Measurements from ENCODE around the gene CEPT1. TPM values are rescaled to one million over a fixed set of nuclear protein-coding genes. Genes with fewer than 3 reads are reported as not detected.

Gene CEPT1
- total RNA-seq, 4 donors from 2014 or later: 30.3 to 37.8 (median 32.8) TPM

DNA sequence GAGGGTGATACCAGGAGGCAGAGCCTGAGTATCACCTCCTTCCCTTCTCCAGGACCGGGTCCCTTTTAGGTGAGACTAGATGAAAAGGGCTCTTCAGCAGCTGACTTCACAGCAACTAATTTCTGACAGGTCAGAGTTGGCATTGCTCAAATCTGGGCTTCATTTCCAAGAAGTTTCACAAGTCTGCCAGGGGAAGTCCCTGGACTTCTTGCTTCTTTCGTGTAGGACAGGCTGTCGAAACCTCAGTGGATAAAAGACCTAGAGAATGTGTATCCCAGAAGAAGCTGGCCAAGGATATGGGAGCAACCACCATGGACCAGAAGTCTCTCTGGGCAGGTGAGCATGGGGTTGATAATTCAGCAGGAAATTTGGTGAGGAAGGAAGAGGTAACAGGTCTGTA, 87.4 kb downstream of the CEPT1 start, which contains the start of gene CHI3L2:
Gene CHI3L2 (plus strand): TSS at position 280 of the 400 bp plus-strand sequence. CDS start 17 bp downstream, at position 297.
- DNase-seq (ENCODE audit: low spot score in 2 of 2): peak in 1 of 2 donors; percentile 57
- Histone ChIP-seq H3K27ac (peak within 1 kb of the TSS in 3 of 4 donors; percentile 36 to 73 (median 58)), H3K4me3 (no peak within 1 kb of the TSS), H3K9me3 (no peaks in the 10 kb centered on the region), H3K36me3 (no peaks in the 10 kb centered on the region), H3K4me1 (peaks cover 0 to 33% (median 24%) of the 10 kb centered on the region in 4 donors), H3K27me3 (no peaks in the 10 kb centered on the region)
- TF ChIP-seq, protein P1, sequence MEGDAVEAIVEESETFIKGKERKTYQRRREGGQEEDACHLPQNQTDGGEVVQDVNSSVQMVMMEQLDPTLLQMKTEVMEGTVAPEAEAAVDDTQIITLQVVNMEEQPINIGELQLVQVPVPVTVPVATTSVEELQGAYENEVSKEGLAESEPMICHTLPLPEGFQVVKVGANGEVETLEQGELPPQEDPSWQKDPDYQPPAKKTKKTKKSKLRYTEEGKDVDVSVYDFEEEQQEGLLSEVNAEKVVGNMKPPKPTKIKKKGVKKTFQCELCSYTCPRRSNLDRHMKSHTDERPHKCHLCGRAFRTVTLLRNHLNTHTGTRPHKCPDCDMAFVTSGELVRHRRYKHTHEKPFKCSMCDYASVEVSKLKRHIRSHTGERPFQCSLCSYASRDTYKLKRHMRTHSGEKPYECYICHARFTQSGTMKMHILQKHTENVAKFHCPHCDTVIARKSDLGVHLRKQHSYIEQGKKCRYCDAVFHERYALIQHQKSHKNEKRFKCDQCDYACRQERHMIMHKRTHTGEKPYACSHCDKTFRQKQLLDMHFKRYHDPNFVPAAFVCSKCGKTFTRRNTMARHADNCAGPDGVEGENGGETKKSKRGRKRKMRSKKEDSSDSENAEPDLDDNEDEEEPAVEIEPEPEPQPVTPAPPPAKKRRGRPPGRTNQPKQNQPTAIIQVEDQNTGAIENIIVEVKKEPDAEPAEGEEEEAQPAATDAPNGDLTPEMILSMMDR (IDR thresholded peaks at IDR 0.05): no peak
- peak in 1 of 2 donors; percentile 26 for TF ChIP-seq EP300 (IDR thresholded peaks at IDR 0.05)
- 62 to 82% methylated on average over 3 of the region's 3 CpGs for WGBS, 2 donors

DNA sequence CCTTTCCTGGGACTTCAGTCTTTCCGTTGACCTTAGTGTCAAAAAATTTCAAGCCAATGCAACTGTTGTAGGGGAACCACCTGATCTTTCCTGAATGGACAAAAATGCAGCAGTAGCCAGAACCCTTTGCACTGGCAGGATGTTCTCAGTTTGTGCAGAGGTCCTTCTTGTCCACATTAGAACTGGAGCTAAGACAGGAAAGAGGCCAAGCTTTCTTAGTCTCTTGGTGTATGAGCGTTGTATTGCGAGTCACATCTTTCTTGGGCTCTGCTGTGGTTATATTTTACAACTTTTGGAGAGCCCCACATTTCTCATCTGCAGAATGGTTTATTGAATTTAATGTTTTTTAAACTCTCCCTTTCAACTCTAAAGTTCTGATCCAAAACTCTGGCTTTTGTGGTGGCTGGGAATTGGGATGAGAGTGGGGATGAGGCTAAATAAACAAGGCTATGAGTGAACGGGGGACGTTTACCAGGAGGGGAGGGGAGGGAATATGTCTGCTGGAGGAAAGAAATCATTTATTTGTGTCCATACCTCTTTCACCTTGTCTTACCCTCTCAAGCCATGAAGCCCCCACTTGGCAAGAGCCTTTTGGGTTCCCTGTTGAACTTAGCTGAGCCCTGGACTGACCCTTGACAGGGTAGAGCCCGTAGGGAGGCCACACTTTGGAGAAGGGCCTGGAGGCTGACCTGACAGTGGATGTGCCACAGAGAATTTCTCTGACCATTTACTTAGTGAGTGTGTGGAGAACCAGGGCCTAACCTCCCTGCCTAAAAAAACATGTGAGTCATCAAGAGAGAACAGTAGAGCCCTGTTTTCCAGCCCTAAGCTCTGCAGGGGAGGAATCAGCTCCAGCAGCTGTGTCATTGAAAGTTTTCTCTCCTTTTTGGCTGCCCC, 88.1 kb downstream of the CEPT1 start:
- no peaks in the 10 kb centered on the region for H3K27me3 ChIP-seq
- peak; percentile 21 to 58 for DNase-seq (ENCODE audit: low spot score in 2 of 2)
- H3K36me3 ChIP-seq: no peaks in the 10 kb centered on the region
- peak in 1 of 2 donors; percentile 54 for TF ChIP-seq EP300 (IDR thresholded peaks at IDR 0.05)
- TF ChIP-seq, protein P1 (IDR thresholded peaks at IDR 0.05): no peak
- H3K4me1 ChIP-seq: peaks cover 0 to 27% (median 17%) of the 10 kb centered on the region in 4 donors
- H3K27ac ChIP-seq: peak overlapping the region in 3 of 4 donors; percentile 36 to 73 (median 58)
- 33 to 39% methylated on average over 6 of the region's 6 CpGs for WGBS, 2 donors
- H3K9me3 ChIP-seq: no peaks in the 10 kb centered on the region
- H3K4me3 ChIP-seq: no peak overlapping the region

DNA sequence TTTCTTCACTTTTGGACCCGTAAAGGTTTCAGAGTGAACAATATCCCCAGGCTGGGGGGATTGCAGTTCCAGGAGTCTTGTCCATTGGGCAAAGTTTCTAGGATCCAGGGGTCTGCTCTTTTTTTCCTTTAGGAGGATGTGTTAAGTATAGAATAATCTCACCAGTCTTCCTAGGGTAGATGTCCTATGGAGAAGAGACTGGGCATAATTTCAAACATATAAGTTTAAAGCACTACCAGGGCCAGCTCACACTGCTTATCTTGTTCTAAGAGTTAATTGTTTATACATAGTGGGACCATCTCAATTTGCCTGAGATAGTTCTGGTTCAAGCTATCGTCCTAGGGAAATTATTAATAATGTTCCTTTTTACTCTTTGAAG, 88.7 kb downstream of the CEPT1 start:
- peaks cover 0 to 25% (median 17%) of the 10 kb centered on the region in 4 donors for H3K4me1 ChIP-seq
- H3K4me3 ChIP-seq: no peak overlapping the region
- DNase-seq (ENCODE audit: low spot score in 2 of 2): no peak
- WGBS, 2 donors: 41 to 44% methylated on average over 2 of the region's 2 CpGs
- TF ChIP-seq, protein P1 (IDR thresholded peaks at IDR 0.05): no peak
- TF ChIP-seq EP300 (IDR thresholded peaks at IDR 0.05) (no peak), POLR2A (IDR thresholded peaks at IDR 0.05) (no peak)
- no peaks in the 10 kb centered on the region for H3K27me3 ChIP-seq
- no peaks in the 10 kb centered on the region for H3K9me3 ChIP-seq
- H3K27ac ChIP-seq: peak overlapping the region in 3 of 4 donors; percentile 36 to 73 (median 58)
- no peaks in the 10 kb centered on the region for H3K36me3 ChIP-seq

DNA sequence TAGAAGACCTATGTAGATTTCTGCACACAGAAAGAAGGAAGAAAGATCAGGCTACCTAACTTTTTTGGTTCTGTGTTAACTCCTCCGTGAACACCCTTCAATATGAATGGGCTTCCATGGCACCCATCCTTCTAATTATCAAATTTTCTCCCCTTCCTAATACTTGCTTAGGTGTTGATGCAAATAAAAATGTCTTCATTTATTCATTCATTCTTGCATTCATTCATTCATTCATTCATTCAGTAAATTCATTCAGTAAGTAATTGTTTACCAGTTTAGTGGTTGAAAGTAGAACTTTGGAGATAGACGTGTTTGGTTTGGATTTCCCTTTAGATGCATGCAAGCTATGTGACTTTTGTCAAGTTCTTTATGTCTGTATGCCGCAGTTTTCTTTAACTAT, 92.1 kb downstream of the CEPT1 start:
- no peak for DNase-seq (ENCODE audit: low spot score in 2 of 2)
- H3K27ac ChIP-seq: no peak overlapping the region
- 92 to 94% methylated on average over 3 of the region's 3 CpGs for WGBS, 2 donors
- TF ChIP-seq EP300 (IDR thresholded peaks at IDR 0.05) (no peak), POLR2A (IDR thresholded peaks at IDR 0.05) (no peak)
- TF ChIP-seq, protein P1 (IDR thresholded peaks at IDR 0.05): no peak
- H3K36me3 ChIP-seq: no peaks in the 10 kb centered on the region
- peaks cover 0 to 21% (median 16%) of the 10 kb centered on the region in 4 donors for H3K4me1 ChIP-seq
- H3K9me3 ChIP-seq: no peaks in the 10 kb centered on the region
- H3K27me3 ChIP-seq: no peaks in the 10 kb centered on the region
- H3K4me3 ChIP-seq: no peak overlapping the region

DNA sequence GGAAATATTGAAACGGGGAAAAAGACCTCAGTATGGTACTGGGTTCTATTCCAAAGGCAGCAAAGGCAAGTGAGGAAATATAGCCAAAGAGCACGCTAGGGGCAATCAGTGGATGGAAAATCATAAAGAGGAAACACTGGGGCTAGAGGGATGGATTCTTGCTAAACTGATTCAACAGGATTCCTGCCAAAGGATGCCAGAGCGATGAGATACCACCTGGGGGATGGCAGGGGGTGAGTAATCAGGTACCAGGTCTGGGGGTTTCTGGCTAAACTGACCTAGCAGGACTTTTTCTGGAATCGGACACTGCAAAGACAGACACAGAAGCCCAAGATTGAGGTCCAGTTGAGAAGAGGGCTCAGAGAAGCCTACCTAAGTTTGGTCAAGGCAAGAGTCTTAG, 94.2 kb downstream of the CEPT1 start:
- H3K27ac ChIP-seq: peak overlapping the region in 1 of 4 donors; percentile 36
- 74 to 85% methylated on average over 4 of the region's 4 CpGs for WGBS, 2 donors
- TF ChIP-seq EP300 (IDR thresholded peaks at IDR 0.05): no peak
- TF ChIP-seq, protein P1 (IDR thresholded peaks at IDR 0.05): no peak
- H3K36me3 ChIP-seq: no peaks in the 10 kb centered on the region
- no peak overlapping the region for H3K4me3 ChIP-seq
- no peaks in the 10 kb centered on the region for H3K27me3 ChIP-seq
- peaks cover 0 to under 1% (median 0%) of the 10 kb centered on the region in 4 donors for H3K4me1 ChIP-seq
- DNase-seq (ENCODE audit: low spot score in 2 of 2): no peak
- no peaks in the 10 kb centered on the region for H3K9me3 ChIP-seq

Measured in tibial nerve (tissue), 4 donors.